GM18858 (cell line): ENCODE results near the gene CSAD.
A peak's percentile ranks its signal among the peaks of the same experiment; 100 is the strongest.

ENCODE experiments used
- ATAC-seq: cut with Tn5 transposase; IDR thresholded peaks from one replicate; pipeline ENCODE4 v1.9.1; 2021; ENCODE audit not compliant: unreplicated experiment

CSAD gene

GRCh38 chr12:53180220-53180930 lies at the start of gene CSAD, which contains the start of gene ZNF740:
Gene CSAD (minus strand): TSS chr12:53180925. CDS start chr12:53173470, 7,455 bp downstream.
Gene ZNF740 (plus strand): TSS chr12:53180722. CDS start chr12:53181984, 1,262 bp downstream.
- peak; percentile 62 for ATAC-seq

GRCh38 chr12:53230108-53230845 lies 49.6 kb upstream of the CSAD start:
- no peak for ATAC-seq

- no peak for ATAC-seq
Observed at GRCh38 chr12:53229454-53229853, 48.7 kb upstream of the CSAD start.

GRCh38 chr12:53227836-53228235 lies 47.1 kb upstream of the CSAD start:
- ATAC-seq, result no peak

GRCh38 chr12:53227341-53227740 lies 46.6 kb upstream of the CSAD start:
- no peak for ATAC-seq

GRCh38 chr12:53226815-53227214 lies 46.1 kb upstream of the CSAD start:
- ATAC-seq, result no peak

GRCh38 chr12:53225635-53226424 lies 45.1 kb upstream of the CSAD start:
- no peak for ATAC-seq

GRCh38 chr12:53224897-53225634 lies 44.3 kb upstream of the CSAD start:
- no peak for ATAC-seq

GRCh38 chr12:53224061-53224896 lies 43.6 kb upstream of the CSAD start:
- no peak for ATAC-seq

GRCh38 chr12:53223389-53224060 lies 42.8 kb upstream of the CSAD start:
- no peak for ATAC-seq

GRCh38 chr12:53222806-53223261 lies 42.1 kb upstream of the CSAD start:
- ATAC-seq, result no peak

GRCh38 chr12:53222170-53222721 lies 41.5 kb upstream of the CSAD start:
- ATAC-seq, result no peak

GRCh38 chr12:53221203-53222080 lies 40.7 kb upstream of the CSAD start:
- no peak for ATAC-seq

- ATAC-seq, result peak; percentile 38
Observed at GRCh38 chr12:53220694-53221202, 40.0 kb upstream of the CSAD start.

GRCh38 chr12:53219956-53220693 lies 39.4 kb upstream of the CSAD start:
- ATAC-seq, result peak; percentile 20

GRCh38 chr12:53219292-53219955 lies 38.7 kb upstream of the CSAD start:
- ATAC-seq, result no peak
